Right cardiac atrium (tissue), 5 donors: Measurements from ENCODE around the gene OGFR. TPM values are rescaled to one million over a fixed set of nuclear protein-coding genes. Genes with fewer than 3 reads are reported as not detected.

ENCODE experiments used
- ATAC-seq, 2 donors: fragments of 200-7000 bp; cut with Tn5 transposase; one replicate each; pipeline versions ENCODE4 v1.8.0 to v1.9.1; 2020; ENCODE audit warnings: moderate library complexity in 2 of 2, mild to moderate bottlenecking in 1 of 2
- DNase-seq, 3 donors: peaks; one replicate each; pipeline ENCODE4 v3.0.0-alpha.2; 2020
- H3K27ac ChIP-seq: one replicate; pipeline ENCODE4 v1.5.1; 2013; ENCODE audit warnings: mild to moderate bottlenecking, low read length, control low read depth, moderate library complexity
- H3K27me3 ChIP-seq: one replicate; pipeline ENCODE4 v1.6.1; 2013; ENCODE audit not compliant: control insufficient read depth, insufficient read depth
- H3K4me1 ChIP-seq: one replicate; pipeline ENCODE4 v1.6.1; 2013; ENCODE audit warnings: low read length; ENCODE audit not compliant: control insufficient read depth, insufficient read depth
- H3K4me3 ChIP-seq: one replicate; pipeline ENCODE4 v1.5.1; 2013; ENCODE audit warnings: low read length, control low read depth
- H3K9me3 ChIP-seq: one replicate; pipeline ENCODE4 v1.6.1; 2013; ENCODE audit warnings: low read length; ENCODE audit not compliant: control insufficient read depth
- WGBS: extraction: QIAGEN DNeasy Blood & Tissue Kit; methylation state at CpG from one replicate; pipeline ENCODE4 v1.1.7; 2013; 5-methylcytosine and 5-hydroxymethylcytosine counted together
- intact Hi-C, 4 donors: fragments of 100-400 bp; cut with DNase I; formaldehyde crosslinking; loops; one replicate each; pipeline versions ENCODE4 v1.11.0 to v1.14.0; 2022 to 2023
- polyA plus RNA-seq: library from polyadenylated mRNA; stranded (reverse); fragments of 200-250 nt; gene quantifications from one replicate; pipeline ENCODE4 v1.2.3, GENCODE V29; 2013
- total RNA-seq, 4 donors: library from RNA; stranded (reverse); fragmentation: NEBNext Ultra II Directional; extraction: Animal tissue kit (Norgen Biotek cat#: 25700); gene quantifications; one replicate each; pipeline ENCODE4 v1.2.1, GENCODE V29; 2021
- donor health status: healthy with polysubstance abuse.
- donor health status: DM: no; HTN: yes; CAD: no.
- donor health status: DM: no; HTN: no; CAD: no.
- donor health status: DM: no; HTN: yes; CAD: no; lungs with severe emphysema.
- donor health status: DM: yes; HTN: yes; CAD: no.

The OGFR gene
- total and polyA plus RNA-seq, 5 donors, result 21.0 to 29.6 (median 24.6) TPM

GRCh38 chr20:62818592-62819493 is 14.2 kb downstream of the OGFR start:
- H3K4me3 ChIP-seq, result no peak overlapping the region
- DNase-seq, result peak; percentile 87 to 93 (median 93)
- H3K27me3 ChIP-seq, result no peaks in the 10 kb centered on the region
- WGBS, result 11% methylated on average over 25 of the region's 25 CpGs
- intact Hi-C loops, result no loop called here
- ATAC-seq, result peak; percentile 61 to 76
- H3K9me3 ChIP-seq, result no peaks in the 10 kb centered on the region
- no peaks in the 10 kb centered on the region for H3K4me1 ChIP-seq
- H3K27ac ChIP-seq, result peak overlapping the region; percentile 6

- H3K4me3 ChIP-seq, result no peak overlapping the region
- H3K27ac ChIP-seq, result peak overlapping the region; percentile 6
- H3K9me3 ChIP-seq, result no peaks in the 10 kb centered on the region
- no peaks in the 10 kb centered on the region for H3K4me1 ChIP-seq
- peak in 1 of 2 donors; percentile 21 for ATAC-seq
- H3K27me3 ChIP-seq, result no peaks in the 10 kb centered on the region
- 50% methylated on average over 16 of the region's 16 CpGs for WGBS
- intact Hi-C loops, result no loop called here
- DNase-seq, result no peak
These were observed 15.0 kb downstream of the OGFR start for GRCh38 chr20:62819494-62820174.

- no peaks in the 10 kb centered on the region for H3K4me1 ChIP-seq
- WGBS, result 74% methylated on average over 23 of the region's 23 CpGs
- H3K27ac ChIP-seq, result no peak overlapping the region
- DNase-seq, result no peak
- H3K27me3 ChIP-seq, result no peaks in the 10 kb centered on the region
- no peak overlapping the region for H3K4me3 ChIP-seq
- no peaks in the 10 kb centered on the region for H3K9me3 ChIP-seq
- no peak for ATAC-seq
- intact Hi-C loops, result no loop called here
These were observed 15.8 kb downstream of the OGFR start for GRCh38 chr20:62820208-62820961.

- ATAC-seq (no peak), DNase-seq (no peak)
- H3K27ac ChIP-seq, result no peak overlapping the region
- H3K9me3 ChIP-seq, result no peaks in the 10 kb centered on the region
- 88% methylated on average over 19 of the region's 19 CpGs for WGBS
- intact Hi-C loops, result no loop called here
- H3K4me3 ChIP-seq, result no peak overlapping the region
- no peaks in the 10 kb centered on the region for H3K27me3 ChIP-seq
- H3K4me1 ChIP-seq, result no peaks in the 10 kb centered on the region
These were observed 16.5 kb downstream of the OGFR start for GRCh38 chr20:62820962-62821725.

GRCh38 chr20:62821726-62822210 is 17.1 kb downstream of the OGFR start:
- ATAC-seq, result no peak

GRCh38 chr20:62822239-62822787 is 17.7 kb downstream of the OGFR start:
- intact Hi-C loops, result no loop called here
- no peak overlapping the region for H3K27ac ChIP-seq
- no peak for DNase-seq
- 82% methylated on average over 7 of the region's 7 CpGs for WGBS
- H3K4me3 ChIP-seq, result no peak overlapping the region
- no peaks in the 10 kb centered on the region for H3K4me1 ChIP-seq
- ATAC-seq, result no peak
- no peaks in the 10 kb centered on the region for H3K27me3 ChIP-seq
- no peaks in the 10 kb centered on the region for H3K9me3 ChIP-seq

More at GRCh38 chr20:62821726-62822210, 17.1 kb downstream of the OGFR start:
- intact Hi-C loops, result no loop called here
- DNase-seq, result peak in 1 of 3 donors; percentile 32
- Histone ChIP-seq H3K27me3 (no peaks in the 10 kb centered on the region), H3K4me1 (no peaks in the 10 kb centered on the region), H3K9me3 (no peaks in the 10 kb centered on the region), H3K4me3 (no peak overlapping the region), H3K27ac (no peak overlapping the region)
- 90% methylated on average over 12 of the region's 12 CpGs for WGBS

GRCh38 chr20:62822788-62823651 is 18.4 kb downstream of the OGFR start:
- Histone ChIP-seq H3K27ac (no peak overlapping the region), H3K4me1 (no peaks in the 10 kb centered on the region), H3K9me3 (no peaks in the 10 kb centered on the region), H3K27me3 (no peaks in the 10 kb centered on the region), H3K4me3 (no peak overlapping the region)
- 85% methylated on average over 24 of the region's 24 CpGs for WGBS
- DNase-seq (peak in 1 of 3 donors; percentile 57), ATAC-seq (no peak)
- intact Hi-C loops, result no loop called here

- Histone ChIP-seq H3K4me1 (no peaks in the 10 kb centered on the region), H3K9me3 (no peaks in the 10 kb centered on the region), H3K27ac (no peak overlapping the region), H3K27me3 (no peaks in the 10 kb centered on the region), H3K4me3 (no peak overlapping the region)
- WGBS, result 87% methylated on average over 38 of the region's 38 CpGs
- intact Hi-C loops, result no loop called here
- DNase-seq, result peak in 2 of 3 donors; percentile 46 to 51
- ATAC-seq, result no peak
These were observed 19.2 kb downstream of the OGFR start for GRCh38 chr20:62823688-62824475.
